GM12878 (cell line): ENCODE measurements around the gene CSTPP1. TPM values are rescaled to one million over a fixed set of nuclear protein-coding genes. Genes with fewer than 3 reads are reported as not detected.

Experiments
- ATAC-seq: fragments of 200-7000 bp; cut with Tn5 transposase; 3 replicates; pipeline ENCODE4 v1.9.1; 2020; ENCODE audit warnings: mild to moderate bottlenecking, moderate library complexity
- BruUV-seq: library from RNA; stranded (reverse); fragments of 400-500 nt; replicated peaks from 2 replicates; lab custom pipeline; 2021; lab: Mats Ljungman, UMichigan
- CTCF ChIA-PET: fragments of 300-600 bp; sonication (Branson Sonifier 250); formaldehyde crosslinking; extraction: SDS; loops from one replicate; lab custom pipeline; 2021; ENCODE audit warnings: inconsistent platforms; lab: Yijun Ruan, JAX
- POLR2A ChIA-PET: fragments of 350-600 bp; formaldehyde crosslinking; extraction: SDS; loops from one replicate; lab custom pipeline; 2021; ENCODE audit warnings: inconsistent platforms; lab: Charles Lee
- RAD21 ChIA-PET: fragments of 300-600 bp; sonication (Branson Sonifier 250); formaldehyde crosslinking; loops from one replicate; lab custom pipeline; 2023; ENCODE audit warnings: antibody characterized with exemption; ENCODE audit not compliant: unreplicated experiment; lab: Charles Lee
- SMC1A ChIA-PET: fragments of 300-600 bp; sonication (Branson Sonifier 250); formaldehyde crosslinking; loops from one replicate; lab custom pipeline; 2023; ENCODE audit not compliant: unreplicated experiment, uncharacterized antibody; lab: Charles Lee
- DNase-seq: peaks from one replicate; pipeline ENCODE4 v3.0.0-alpha.2; 2011; ENCODE audit warnings: low read depth, low spot score
- FAIRE-seq: peaks from 3 replicates; lab custom pipeline; 2011; peaks lifted over from hg19 to GRCh38; lab: Jason Lieb, UNC
- H2AFZ ChIP-seq: 2 replicates; pipeline ENCODE4 v1.6.0; 2011; ENCODE audit warnings: low read depth, low read length, control low read depth; ENCODE audit not compliant: control insufficient read depth
- H3K27ac ChIP-seq: 2 replicates; pipeline ENCODE4 v1.5.1; 2011; ENCODE audit warnings: control low read depth; ENCODE audit not compliant: control insufficient read depth, insufficient read depth
- H3K27me3 ChIP-seq, 2 experiments: replicated peaks in 1 of 2; 2 replicates each; pipeline versions ENCODE4 v1.6.0 to v1.6.1; 2011; ENCODE audit warnings: low read length in 1 of 2; ENCODE audit not compliant: control insufficient read depth in 2 of 2, insufficient read depth in 2 of 2
- H3K36me3 ChIP-seq, 2 experiments: 2 replicates each; pipeline ENCODE4 v1.5.1; 2011; ENCODE audit warnings: low read length in 1 of 2; ENCODE audit not compliant: control insufficient read depth in 2 of 2, insufficient read depth in 2 of 2
- H3K4me1 ChIP-seq: 2 replicates; pipeline ENCODE4 v1.6.1; 2011; ENCODE audit warnings: mild to moderate bottlenecking, low read length, moderate library complexity, mixed read lengths; ENCODE audit not compliant: control insufficient read depth, insufficient read depth
- H3K4me2 ChIP-seq: 2 replicates; pipeline ENCODE4 v1.6.0; 2011; ENCODE audit warnings: control low read depth; ENCODE audit not compliant: control insufficient read depth, insufficient read depth
- H3K4me3 ChIP-seq: fragments of 200-600 bp; sonication (generic); 2 replicates; pipeline ENCODE4 v1.5.1; 2016
- H3K79me2 ChIP-seq: 2 replicates; pipeline ENCODE4 v1.6.0; 2011; ENCODE audit warnings: low read length; ENCODE audit not compliant: control insufficient read depth, insufficient read depth
- H3K9ac ChIP-seq: 2 replicates; pipeline ENCODE4 v1.8.0; 2011; ENCODE audit warnings: low read length, control low read depth, mixed read lengths; ENCODE audit not compliant: control insufficient read depth, insufficient read depth
- H3K9me3 ChIP-seq: replicated peaks from 3 replicates; pipeline ENCODE4 v1.5.1; 2011; ENCODE audit warnings: mild to moderate bottlenecking, low read length; ENCODE audit not compliant: control insufficient read depth, insufficient read depth
- H4K20me1 ChIP-seq: 2 replicates; pipeline ENCODE4 v1.6.0; 2011; ENCODE audit not compliant: control insufficient read depth, insufficient read depth
- DPF2 ChIP-seq: fragments of 450-650 bp; IDR thresholded peaks from 2 replicates; pipeline ENCODE4 v1.6.1; 2017; ENCODE audit warnings: mild to moderate bottlenecking
- EP300 ChIP-seq, 2 experiments: fragments of 150-350 bp in 1 of 2; IDR thresholded peaks; 2 replicates each; pipeline ENCODE4 v1.6.1; 2011 to 2012; ENCODE audit warnings: low read depth in 2 of 2, low read length in 2 of 2, borderline replicate concordance in 1 of 2, improper control_type of control experiment in 1 of 2, inconsistent platforms in 1 of 2; ENCODE audit not compliant: control insufficient read depth in 1 of 2
- HDAC2 ChIP-seq: fragments of 200-600 bp; sonication (generic); IDR thresholded peaks from 2 replicates; pipeline ENCODE4 v1.6.1; 2017
- KDM1A ChIP-seq: fragments of 200-600 bp; sonication (generic); IDR thresholded peaks from 2 replicates; pipeline ENCODE4 v1.6.1; 2016; ENCODE audit warnings: borderline replicate concordance
- MEF2B ChIP-seq: fragments of 450-650 bp; IDR thresholded peaks from 2 replicates; pipeline ENCODE4 v1.6.1; 2018; ENCODE audit warnings: mild to moderate bottlenecking, moderate library complexity; ENCODE audit not compliant: partially characterized antibody, poor library complexity, severe bottlenecking
- MXI1 ChIP-seq: fragments of 150-350 bp; IDR thresholded peaks from 2 replicates; pipeline ENCODE4 v1.6.1; 2011; ENCODE audit warnings: low read depth, mild to moderate bottlenecking, inconsistent platforms, low read length, improper control_type of control experiment
- SP1 ChIP-seq: IDR thresholded peaks from one replicate; pipeline ENCODE4 v1.6.1; 2011; ENCODE audit warnings: low read depth, low read length
- SPI1 ChIP-seq: IDR thresholded peaks from 2 replicates; pipeline ENCODE4 v1.6.1; 2011; ENCODE audit warnings: low read depth, mild to moderate bottlenecking, low read length, moderate library complexity, borderline replicate concordance; ENCODE audit not compliant: insufficient read depth
- SRF ChIP-seq, 2 experiments: IDR thresholded peaks; 2 replicates each; pipeline ENCODE4 v1.6.1; 2011; ENCODE audit warnings: low read depth in 2 of 2, low read length in 2 of 2, mild to moderate bottlenecking in 1 of 2, moderate library complexity in 1 of 2
- TCF12 ChIP-seq: IDR thresholded peaks from 2 replicates; pipeline ENCODE4 v1.6.1; 2011; ENCODE audit warnings: low read depth, mild to moderate bottlenecking, low read length
- WGBS: methylation state at CpG from one replicate; pipeline ENCODE4 v1.1.6; 2016; ENCODE audit warnings: low lambda C conversion rate; ENCODE audit not compliant: insufficient replicate concordance, insufficient coverage; ENCODE audit errors: missing lambda C conversion rate; 5-methylcytosine and 5-hydroxymethylcytosine counted together
- in situ Hi-C: fragments of 300-500 bp; cut with MboI; formaldehyde crosslinking; loops from 9 replicates; pipeline ENCODE4 v1.14.3; 2018; ENCODE audit warnings: mixed read lengths
- intact Hi-C: fragments of 100-400 bp; cut with micrococcal nuclease; formaldehyde crosslinking; loops from one replicate; pipeline ENCODE4 v1.14.2; 2022; ENCODE audit not compliant: unreplicated experiment
- polyA plus RNA-seq, 11 experiments: library from polyadenylated mRNA; depleted of rRNA in 4 of 11; unstranded in 6 of 11; stranded (reverse) in 5 of 11; fragments of >200 nt; fragmentation: Nextera tagmentation in 4 of 11; fragmentation: Illumina TruSeq in 1 of 11; extraction: Ambion mirVana in 4 of 11; extraction: Trizol in 1 of 11; gene quantifications; 1 replicate in 1 of 11; 2 replicates in 10 of 11; pipeline versions ENCODE4 v1.2.1 to v1.2.3, GENCODE V29; 2011 to 2016; ENCODE audit warnings: inconsistent platforms in 2 of 11, missing spikeins in 2 of 11, low read depth in 1 of 11
- total RNA-seq, 4 experiments: library from RNA; depleted of rRNA in 3 of 4; stranded (reverse); fragments of >200 nt in 3 of 4; fragmentation: Illumina TruSeq in 1 of 4; extraction: Trizol in 1 of 4; gene quantifications; 2 replicates each; pipeline versions ENCODE4 v1.2.1 to v1.2.3, GENCODE V29; 2013 to 2021
- TF ChIP-seq, protein P1 (sequence below): IDR thresholded peaks from 2 replicates; pipeline ENCODE4 v1.6.1; 2011; ENCODE audit warnings: low read depth, low read length, improper control_type of control experiment, borderline replicate concordance
- TF ChIP-seq, protein P2 (sequence below): IDR thresholded peaks from 2 replicates; pipeline ENCODE4 v1.6.1; 2011; ENCODE audit warnings: borderline replicate concordance, low read depth, mild to moderate bottlenecking, moderate library complexity, mixed read lengths, low read length; ENCODE audit not compliant: insufficient read depth; ENCODE audit errors: extremely low read length
- TF ChIP-seq, protein P3 (sequence below): IDR thresholded peaks from 2 replicates; pipeline ENCODE4 v1.6.1; 2011; ENCODE audit warnings: low read depth, mild to moderate bottlenecking, low read length, moderate library complexity, borderline replicate concordance; ENCODE audit errors: extremely low read depth

CSTPP1 gene
- total and polyA plus RNA-seq, 10 of the 15 experiments (the other 5 are each of a cell fraction or from before 2014, with no cell fraction given): 7.1 to 23.4 (median 17.5) TPM

DNA sequence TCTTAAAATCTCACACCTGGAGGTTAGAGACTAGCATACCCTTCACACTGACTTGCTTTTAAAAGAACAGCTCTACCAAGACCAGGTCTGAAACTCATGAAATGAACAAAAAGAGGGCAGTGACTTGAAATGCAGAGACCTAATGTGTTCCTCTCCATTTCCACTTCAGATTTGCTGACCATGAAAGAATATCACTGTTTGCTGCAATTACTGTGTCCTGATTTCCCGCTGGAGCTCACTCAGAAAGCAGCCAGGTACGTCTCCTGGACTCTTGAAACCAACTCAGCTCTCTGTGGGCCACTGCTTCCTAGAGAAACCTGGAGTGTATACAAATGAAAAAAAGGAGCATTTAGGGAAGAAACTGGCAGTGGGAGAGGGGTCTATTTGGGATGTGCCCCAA, 200.9 kb downstream of the CSTPP1 start:
- CTCF ChIA-PET: interaction anchor here (0.9 kb wide), 1 partner anchor 16 kb away, joined by 3 read pairs; no protein-coding TSS in a partner anchor
- Histone ChIP-seq H3K4me2 (no peak overlapping the region), H3K4me3 (no peak overlapping the region), H3K4me1 (no peaks in the 10 kb centered on the region), H3K36me3 (peaks cover 0 to 3% of the 10 kb centered on the region in 2 experiments; a peak in 1 of 4 replicates), H3K79me2 (no peaks in the 10 kb centered on the region), H4K20me1 (no peaks in the 10 kb centered on the region), H3K27me3 (no peaks in the 10 kb centered on the region), H3K9ac (no peak overlapping the region), H3K9me3 (no peaks in the 10 kb centered on the region), H2AFZ (no peak overlapping the region), H3K27ac (no peak overlapping the region)
- no peak for TF ChIP-seq EP300 (IDR thresholded peaks at IDR 0.05; ENCODE audit: borderline replicate concordance in 1 of 2, control insufficient read depth in 1 of 2, low read depth in 2 of 2, low read length in 2 of 2)
- TF ChIP-seq, protein P1, sequence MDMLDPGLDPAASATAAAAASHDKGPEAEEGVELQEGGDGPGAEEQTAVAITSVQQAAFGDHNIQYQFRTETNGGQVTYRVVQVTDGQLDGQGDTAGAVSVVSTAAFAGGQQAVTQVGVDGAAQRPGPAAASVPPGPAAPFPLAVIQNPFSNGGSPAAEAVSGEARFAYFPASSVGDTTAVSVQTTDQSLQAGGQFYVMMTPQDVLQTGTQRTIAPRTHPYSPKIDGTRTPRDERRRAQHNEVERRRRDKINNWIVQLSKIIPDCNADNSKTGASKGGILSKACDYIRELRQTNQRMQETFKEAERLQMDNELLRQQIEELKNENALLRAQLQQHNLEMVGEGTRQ: no peak
- TF ChIP-seq, protein P2, sequence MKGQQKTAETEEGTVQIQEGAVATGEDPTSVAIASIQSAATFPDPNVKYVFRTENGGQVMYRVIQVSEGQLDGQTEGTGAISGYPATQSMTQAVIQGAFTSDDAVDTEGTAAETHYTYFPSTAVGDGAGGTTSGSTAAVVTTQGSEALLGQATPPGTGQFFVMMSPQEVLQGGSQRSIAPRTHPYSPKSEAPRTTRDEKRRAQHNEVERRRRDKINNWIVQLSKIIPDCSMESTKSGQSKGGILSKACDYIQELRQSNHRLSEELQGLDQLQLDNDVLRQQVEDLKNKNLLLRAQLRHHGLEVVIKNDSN: no peak
- TF ChIP-seq DPF2: no peak
- TF ChIP-seq, protein P3, sequence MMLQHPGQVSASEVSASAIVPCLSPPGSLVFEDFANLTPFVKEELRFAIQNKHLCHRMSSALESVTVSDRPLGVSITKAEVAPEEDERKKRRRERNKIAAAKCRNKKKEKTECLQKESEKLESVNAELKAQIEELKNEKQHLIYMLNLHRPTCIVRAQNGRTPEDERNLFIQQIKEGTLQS: no peak
- TF ChIP-seq SRF (IDR thresholded peaks at IDR 0.05; ENCODE audit: low read depth in 2 of 2, low read length in 2 of 2): no peak
- TF ChIP-seq TCF12: no peak
- no peak for TF ChIP-seq KDM1A
- TF ChIP-seq MEF2B: no peak
- no peak for TF ChIP-seq MXI1
- TF ChIP-seq SPI1: no peak
- TF ChIP-seq HDAC2: no peak
- TF ChIP-seq SP1: no peak
- ATAC-seq (no peak), FAIRE-seq (peak; percentile 56), DNase-seq (no peak)
- 95% methylated on average over 2 of the region's 2 CpGs for WGBS
- intact Hi-C loops: no loop called here
- SMC1A ChIA-PET: interaction anchor here (0.7 kb wide), 1 partner anchor 14 kb away, joined by 3 read pairs; no protein-coding TSS in a partner anchor
- no TSS peak for BruUV-seq
- RAD21 ChIA-PET: no interaction called here
- in situ Hi-C loops: no loop called here
- POLR2A ChIA-PET: no interaction called here
